WTC11 (cell line): ENCODE results near the gene STK38L. TPM values are rescaled to one million over a fixed set of nuclear protein-coding genes. Genes with fewer than 3 reads are reported as not detected.

Source experiments
- ATAC-seq: fragments of 200-7000 bp; cut with Tn5 transposase; 2 replicates; pipeline ENCODE4 v1.10.0; 2021; ENCODE audit warnings: mild to moderate bottlenecking, moderate library complexity
- CTCF ChIA-PET: fragments of 300-600 bp; sonication (Branson Sonifier 250); formaldehyde crosslinking; loops from one replicate; lab custom pipeline; 2021; ENCODE audit warnings: antibody characterized with exemption; lab: Charles Lee
- POLR2A ChIA-PET: fragments of 350-600 bp; sonication (Branson Sonifier 250); formaldehyde crosslinking; loops from one replicate; lab custom pipeline; 2021; ENCODE audit warnings: antibody characterized with exemption; lab: Charles Lee
- DNase-seq: peaks from one replicate; pipeline ENCODE4 v3.0.0; 2021; ENCODE audit warnings: low spot score
- H3K27ac Mint-ChIP-seq: 2 replicates; pipeline ENCODE4 v1.8.0; 2021; ENCODE audit warnings: mixed read lengths
- H3K27me3 Mint-ChIP-seq: 2 replicates; pipeline ENCODE4 v1.8.0; 2021; ENCODE audit warnings: low read depth, mild to moderate bottlenecking, moderate library complexity, mixed read lengths
- H3K36me3 Mint-ChIP-seq: 2 replicates; pipeline ENCODE4 v1.8.0; 2021; ENCODE audit warnings: mixed read lengths
- H3K4me1 Mint-ChIP-seq: 2 replicates; pipeline ENCODE4 v1.8.0; 2022; ENCODE audit warnings: mixed read lengths
- H3K4me3 Mint-ChIP-seq: 2 replicates; pipeline ENCODE4 v1.8.0; 2021; ENCODE audit warnings: mild to moderate bottlenecking, moderate library complexity, mixed read lengths
- H3K9me3 Mint-ChIP-seq: 2 replicates; pipeline ENCODE4 v1.8.0; 2021; ENCODE audit warnings: mixed read lengths
- CBFB ChIP-seq: sonication (generic); formaldehyde crosslinking; IDR thresholded peaks from 2 replicates; pipeline ENCODE4 v1.8.1; 2022; ENCODE audit warnings: mild to moderate bottlenecking, low read depth, missing genetic modification reagents
- GTF2I ChIP-seq: fragments of 250-450 bp; sonication (Bioruptor Pico); conservative IDR thresholded peaks from 2 replicates; pipeline ENCODE4 v1.4.0; 2021; ENCODE audit warnings: mild to moderate bottlenecking
- NFATC4 ChIP-seq: fragments of 250-450 bp; sonication (Bioruptor Pico); IDR thresholded peaks from 2 replicates; pipeline ENCODE4 v1.9.0; 2021; ENCODE audit warnings: mild to moderate bottlenecking
- NFE2L1 ChIP-seq: sonication (generic); formaldehyde crosslinking; IDR thresholded peaks from 2 replicates; pipeline ENCODE4 v1.8.1; 2023; ENCODE audit warnings: missing genetic modification reagents
- NR2C2 ChIP-seq: sonication (generic); formaldehyde crosslinking; IDR thresholded peaks from 2 replicates; pipeline ENCODE4 v1.8.0; 2022; ENCODE audit warnings: mild to moderate bottlenecking, missing genetic modification reagents
- RORB ChIP-seq: fragments of 250-450 bp; sonication (Bioruptor Pico); IDR thresholded peaks from 2 replicates; pipeline ENCODE4 v1.9.0; 2021; ENCODE audit warnings: mild to moderate bottlenecking
- ZNF121 ChIP-seq: sonication (generic); formaldehyde crosslinking; IDR thresholded peaks from 2 replicates; pipeline ENCODE4 v1.8.0; 2023; ENCODE audit warnings: missing genetic modification reagents
- ZNF138 ChIP-seq: sonication (generic); formaldehyde crosslinking; conservative IDR thresholded peaks from 2 replicates; pipeline ENCODE4 v1.8.1; 2022; ENCODE audit warnings: mild to moderate bottlenecking, moderate library complexity, missing genetic modification reagents
- ZNF219 ChIP-seq: sonication (generic); formaldehyde crosslinking; IDR thresholded peaks from 2 replicates; pipeline ENCODE4 v1.8.0; 2023; ENCODE audit warnings: missing genetic modification reagents, mild to moderate bottlenecking, borderline replicate concordance
- ZNF396 ChIP-seq: fragments of 250-450 bp; sonication (Bioruptor Pico); IDR thresholded peaks from 2 replicates; pipeline ENCODE4 v1.8.0; 2021; ENCODE audit warnings: mild to moderate bottlenecking, moderate library complexity, borderline replicate concordance
- total RNA-seq: library from RNA; stranded (reverse); gene quantifications from 3 replicates; pipeline ENCODE4 v1.2.3, GENCODE V29; 2021
- TF ChIP-seq, protein P1 (sequence below): fragments of 250-450 bp; sonication (Bioruptor Pico); conservative IDR thresholded peaks from 2 replicates; pipeline ENCODE4 v1.9.0; 2021; ENCODE audit warnings: mild to moderate bottlenecking
- TF ChIP-seq, protein P2 (sequence below): sonication (generic); formaldehyde crosslinking; IDR thresholded peaks from 2 replicates; pipeline ENCODE4 v1.8.0; 2022; ENCODE audit warnings: mild to moderate bottlenecking, missing genetic modification reagents
- TF ChIP-seq, protein P3 (sequence below): fragments of 250-450 bp; sonication (Bioruptor Pico); IDR thresholded peaks from 2 replicates; pipeline ENCODE4 v1.9.0; 2021; ENCODE audit warnings: mild to moderate bottlenecking, borderline replicate concordance
- TF ChIP-seq, protein P4 (sequence below): fragments of 250-450 bp; sonication (Bioruptor Pico); IDR thresholded peaks from 2 replicates; pipeline ENCODE4 v2.1.2; 2022; ENCODE audit warnings: mild to moderate bottlenecking, moderate library complexity
- TF ChIP-seq, protein P5 (sequence below): sonication (generic); formaldehyde crosslinking; IDR thresholded peaks from 2 replicates; pipeline ENCODE4 v1.8.1; 2022; ENCODE audit warnings: missing genetic modification reagents, borderline replicate concordance
- TF ChIP-seq, protein P6 (sequence below): sonication (generic); formaldehyde crosslinking; IDR thresholded peaks from 2 replicates; pipeline ENCODE4 v1.8.1; 2023; ENCODE audit warnings: mild to moderate bottlenecking, moderate library complexity, missing genetic modification reagents
- TF ChIP-seq, protein P7 (sequence below): fragments of 250-450 bp; sonication (Bioruptor Pico); IDR thresholded peaks from 2 replicates; pipeline ENCODE4 v1.9.0; 2021; ENCODE audit warnings: mild to moderate bottlenecking

Gene STK38L
- total RNA-seq, 1 experiment from 2014 or later, result 47.2 TPM

DNA sequence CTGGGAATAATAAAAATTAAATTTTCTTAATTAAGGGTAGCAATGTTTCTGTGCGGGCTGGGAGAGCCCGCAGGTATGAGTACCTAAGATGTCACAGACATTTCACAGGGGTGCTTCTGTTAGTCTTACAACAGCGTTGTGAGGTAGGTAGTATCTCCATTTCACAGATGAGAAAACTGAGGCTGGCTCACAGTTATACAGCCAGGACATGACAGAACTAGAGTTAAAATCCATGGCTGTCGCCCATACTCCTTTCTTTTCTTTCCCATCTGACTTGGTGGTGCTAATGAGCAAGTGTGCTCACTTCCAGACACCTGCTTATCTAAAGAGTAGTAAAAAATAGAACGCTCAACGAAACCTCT, 90.6 kb downstream of the STK38L start:
- DNase-seq, result no peak
- H3K27me3 Mint-ChIP-seq, result peaks cover 33% of the 10 kb centered on the region
- H3K9me3 Mint-ChIP-seq, result no peaks in the 10 kb centered on the region
- H3K27ac Mint-ChIP-seq, result no peak overlapping the region
- H3K4me3 Mint-ChIP-seq, result no peak overlapping the region
- POLR2A ChIA-PET, result no interaction called here
- TF ChIP-seq ZNF121 (CRISPR knock-in tag), result no peak
- no peak for TF ChIP-seq GTF2I
- no peak for TF ChIP-seq CBFB (CRISPR knock-in tag)
- TF ChIP-seq ZNF396 (CRISPR knock-in tag), result no peak
- no peak for TF ChIP-seq ZNF138 (CRISPR knock-in tag)
- TF ChIP-seq, protein P1, sequence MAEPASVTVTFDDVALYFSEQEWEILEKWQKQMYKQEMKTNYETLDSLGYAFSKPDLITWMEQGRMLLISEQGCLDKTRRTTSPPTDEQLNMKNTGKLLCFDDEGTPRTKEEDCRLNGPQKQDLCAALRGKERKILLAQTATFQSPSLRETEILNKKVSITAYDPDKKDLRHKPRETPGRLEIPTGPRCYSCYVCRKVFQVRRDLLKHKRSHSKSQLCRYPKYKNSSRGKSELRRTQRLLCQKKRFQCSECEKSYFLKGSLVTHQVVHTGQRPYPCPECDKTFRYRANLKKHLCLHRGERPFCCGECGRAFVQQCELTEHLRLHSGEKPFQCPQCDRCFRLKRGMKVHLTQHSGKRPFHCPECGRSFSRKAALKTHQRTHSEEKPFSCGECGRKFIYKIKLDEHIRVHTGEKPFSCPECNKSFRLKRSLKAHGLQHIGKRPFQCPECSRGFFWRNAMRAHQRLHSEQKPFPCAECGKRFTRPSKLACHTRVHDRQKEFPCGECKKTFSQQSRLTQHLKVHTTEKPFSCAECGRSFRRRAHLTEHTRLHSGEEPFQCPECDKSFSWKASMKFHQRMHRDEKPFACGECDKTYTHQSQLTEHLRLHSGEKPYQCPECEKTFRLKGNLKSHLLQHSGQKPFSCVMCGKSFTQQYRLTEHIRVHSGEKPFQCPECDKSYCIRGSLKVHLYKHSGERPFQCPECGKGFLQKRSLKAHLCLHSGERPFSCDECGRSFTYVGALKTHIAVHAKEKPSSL (CRISPR knock-in tag), result no peak
- no peak for TF ChIP-seq NFATC4 (CRISPR knock-in tag)
- TF ChIP-seq, protein P2, sequence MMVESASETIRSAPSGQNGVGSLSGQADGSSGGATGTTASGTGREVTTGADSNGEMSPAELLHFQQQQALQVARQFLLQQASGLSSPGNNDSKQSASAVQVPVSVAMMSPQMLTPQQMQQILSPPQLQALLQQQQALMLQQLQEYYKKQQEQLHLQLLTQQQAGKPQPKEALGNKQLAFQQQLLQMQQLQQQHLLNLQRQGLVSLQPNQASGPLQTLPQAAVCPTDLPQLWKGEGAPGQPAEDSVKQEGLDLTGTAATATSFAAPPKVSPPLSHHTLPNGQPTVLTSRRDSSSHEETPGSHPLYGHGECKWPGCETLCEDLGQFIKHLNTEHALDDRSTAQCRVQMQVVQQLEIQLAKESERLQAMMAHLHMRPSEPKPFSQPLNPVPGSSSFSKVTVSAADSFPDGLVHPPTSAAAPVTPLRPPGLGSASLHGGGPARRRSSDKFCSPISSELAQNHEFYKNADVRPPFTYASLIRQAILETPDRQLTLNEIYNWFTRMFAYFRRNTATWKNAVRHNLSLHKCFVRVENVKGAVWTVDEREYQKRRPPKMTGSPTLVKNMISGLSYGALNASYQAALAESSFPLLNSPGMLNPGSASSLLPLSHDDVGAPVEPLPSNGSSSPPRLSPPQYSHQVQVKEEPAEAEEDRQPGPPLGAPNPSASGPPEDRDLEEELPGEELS (CRISPR knock-in tag), result no peak
- TF ChIP-seq, protein P3, sequence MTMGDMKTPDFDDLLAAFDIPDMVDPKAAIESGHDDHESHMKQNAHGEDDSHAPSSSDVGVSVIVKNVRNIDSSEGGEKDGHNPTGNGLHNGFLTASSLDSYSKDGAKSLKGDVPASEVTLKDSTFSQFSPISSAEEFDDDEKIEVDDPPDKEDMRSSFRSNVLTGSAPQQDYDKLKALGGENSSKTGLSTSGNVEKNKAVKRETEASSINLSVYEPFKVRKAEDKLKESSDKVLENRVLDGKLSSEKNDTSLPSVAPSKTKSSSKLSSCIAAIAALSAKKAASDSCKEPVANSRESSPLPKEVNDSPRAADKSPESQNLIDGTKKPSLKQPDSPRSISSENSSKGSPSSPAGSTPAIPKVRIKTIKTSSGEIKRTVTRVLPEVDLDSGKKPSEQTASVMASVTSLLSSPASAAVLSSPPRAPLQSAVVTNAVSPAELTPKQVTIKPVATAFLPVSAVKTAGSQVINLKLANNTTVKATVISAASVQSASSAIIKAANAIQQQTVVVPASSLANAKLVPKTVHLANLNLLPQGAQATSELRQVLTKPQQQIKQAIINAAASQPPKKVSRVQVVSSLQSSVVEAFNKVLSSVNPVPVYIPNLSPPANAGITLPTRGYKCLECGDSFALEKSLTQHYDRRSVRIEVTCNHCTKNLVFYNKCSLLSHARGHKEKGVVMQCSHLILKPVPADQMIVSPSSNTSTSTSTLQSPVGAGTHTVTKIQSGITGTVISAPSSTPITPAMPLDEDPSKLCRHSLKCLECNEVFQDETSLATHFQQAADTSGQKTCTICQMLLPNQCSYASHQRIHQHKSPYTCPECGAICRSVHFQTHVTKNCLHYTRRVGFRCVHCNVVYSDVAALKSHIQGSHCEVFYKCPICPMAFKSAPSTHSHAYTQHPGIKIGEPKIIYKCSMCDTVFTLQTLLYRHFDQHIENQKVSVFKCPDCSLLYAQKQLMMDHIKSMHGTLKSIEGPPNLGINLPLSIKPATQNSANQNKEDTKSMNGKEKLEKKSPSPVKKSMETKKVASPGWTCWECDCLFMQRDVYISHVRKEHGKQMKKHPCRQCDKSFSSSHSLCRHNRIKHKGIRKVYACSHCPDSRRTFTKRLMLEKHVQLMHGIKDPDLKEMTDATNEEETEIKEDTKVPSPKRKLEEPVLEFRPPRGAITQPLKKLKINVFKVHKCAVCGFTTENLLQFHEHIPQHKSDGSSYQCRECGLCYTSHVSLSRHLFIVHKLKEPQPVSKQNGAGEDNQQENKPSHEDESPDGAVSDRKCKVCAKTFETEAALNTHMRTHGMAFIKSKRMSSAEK (CRISPR knock-in tag), result no peak
- TF ChIP-seq, protein P4, sequence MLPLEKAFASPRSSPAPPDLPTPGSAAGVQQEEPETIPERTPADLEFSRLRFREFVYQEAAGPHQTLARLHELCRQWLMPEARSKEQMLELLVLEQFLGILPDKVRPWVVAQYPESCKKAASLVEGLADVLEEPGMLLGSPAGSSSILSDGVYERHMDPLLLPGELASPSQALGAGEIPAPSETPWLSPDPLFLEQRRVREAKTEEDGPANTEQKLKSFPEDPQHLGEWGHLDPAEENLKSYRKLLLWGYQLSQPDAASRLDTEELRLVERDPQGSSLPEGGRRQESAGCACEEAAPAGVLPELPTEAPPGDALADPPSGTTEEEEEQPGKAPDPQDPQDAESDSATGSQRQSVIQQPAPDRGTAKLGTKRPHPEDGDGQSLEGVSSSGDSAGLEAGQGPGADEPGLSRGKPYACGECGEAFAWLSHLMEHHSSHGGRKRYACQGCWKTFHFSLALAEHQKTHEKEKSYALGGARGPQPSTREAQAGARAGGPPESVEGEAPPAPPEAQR (CRISPR knock-in tag), result no peak
- TF ChIP-seq, protein P5, sequence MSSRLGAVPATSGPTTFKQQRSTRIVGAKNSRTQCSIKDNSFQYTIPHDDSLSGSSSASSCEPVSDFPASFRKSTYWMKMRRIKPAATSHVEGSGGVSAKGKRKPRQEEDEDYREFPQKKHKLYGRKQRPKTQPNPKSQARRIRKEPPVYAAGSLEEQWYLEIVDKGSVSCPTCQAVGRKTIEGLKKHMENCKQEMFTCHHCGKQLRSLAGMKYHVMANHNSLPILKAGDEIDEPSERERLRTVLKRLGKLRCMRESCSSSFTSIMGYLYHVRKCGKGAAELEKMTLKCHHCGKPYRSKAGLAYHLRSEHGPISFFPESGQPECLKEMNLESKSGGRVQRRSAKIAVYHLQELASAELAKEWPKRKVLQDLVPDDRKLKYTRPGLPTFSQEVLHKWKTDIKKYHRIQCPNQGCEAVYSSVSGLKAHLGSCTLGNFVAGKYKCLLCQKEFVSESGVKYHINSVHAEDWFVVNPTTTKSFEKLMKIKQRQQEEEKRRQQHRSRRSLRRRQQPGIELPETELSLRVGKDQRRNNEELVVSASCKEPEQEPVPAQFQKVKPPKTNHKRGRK, result no peak
- ATAC-seq, result no peak
- H3K36me3 Mint-ChIP-seq, result no peaks in the 10 kb centered on the region
- H3K4me1 Mint-ChIP-seq, result peaks cover 19% of the 10 kb centered on the region
- CTCF ChIA-PET, result no interaction called here

DNA sequence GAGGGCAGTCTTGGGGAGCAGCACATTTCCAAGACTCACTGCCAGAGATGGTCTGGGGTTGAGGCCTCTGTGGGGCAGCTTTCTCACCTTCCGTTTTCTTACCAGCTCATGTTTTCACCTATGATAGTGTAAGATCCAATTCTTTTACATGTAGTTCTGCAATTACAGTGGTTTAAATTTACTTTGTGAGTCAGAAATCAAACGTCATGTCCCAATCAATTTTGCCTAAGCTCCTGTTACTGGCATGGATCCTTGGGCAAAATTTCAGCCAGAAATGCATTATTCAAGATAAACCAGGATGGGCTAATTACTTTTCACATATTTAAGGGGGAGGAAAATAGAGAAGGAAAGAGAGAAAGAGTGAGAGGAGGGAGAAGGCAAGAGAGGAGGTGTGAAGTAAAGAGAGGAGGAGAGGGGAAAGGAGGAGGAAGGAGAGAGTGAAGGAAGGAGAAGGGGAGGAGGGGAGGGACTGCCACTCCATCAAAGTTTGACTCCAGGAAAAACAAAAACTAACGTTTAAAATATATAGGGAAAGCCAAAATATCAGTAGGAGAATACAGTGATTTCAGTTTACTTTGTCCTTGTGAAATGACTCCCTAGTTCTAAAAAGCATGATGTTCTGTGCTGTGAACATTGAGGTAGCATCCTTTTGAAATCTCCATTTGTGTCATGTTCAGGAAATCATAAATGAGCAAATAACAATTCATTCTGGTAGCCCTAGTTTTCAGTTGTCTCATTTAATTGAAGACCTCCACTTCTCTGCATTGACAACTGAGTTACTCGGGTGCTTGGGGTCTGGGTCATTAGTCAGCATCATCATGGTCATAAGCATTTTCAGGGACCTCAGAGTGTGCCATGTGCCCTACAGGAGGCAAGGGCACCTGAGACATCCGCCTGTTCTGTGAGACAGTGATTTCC, 91.5 kb downstream of the STK38L start:
- ChIA-PET POLR2A (no interaction called here), CTCF (no interaction called here)
- ATAC-seq (no peak), DNase-seq (no peak)
- H3K4me1 Mint-ChIP-seq, result peaks cover 19% of the 10 kb centered on the region
- H3K27ac Mint-ChIP-seq, result no peak overlapping the region
- peaks cover 31% of the 10 kb centered on the region for H3K27me3 Mint-ChIP-seq
- no peak overlapping the region for H3K4me3 Mint-ChIP-seq
- no peaks in the 10 kb centered on the region for H3K36me3 Mint-ChIP-seq
- H3K9me3 Mint-ChIP-seq, result no peaks in the 10 kb centered on the region
- no peak for TF ChIP-seq NFE2L1 (CRISPR knock-in tag)
- TF ChIP-seq ZNF219 (CRISPR knock-in tag), result no peak
- TF ChIP-seq, protein P6, sequence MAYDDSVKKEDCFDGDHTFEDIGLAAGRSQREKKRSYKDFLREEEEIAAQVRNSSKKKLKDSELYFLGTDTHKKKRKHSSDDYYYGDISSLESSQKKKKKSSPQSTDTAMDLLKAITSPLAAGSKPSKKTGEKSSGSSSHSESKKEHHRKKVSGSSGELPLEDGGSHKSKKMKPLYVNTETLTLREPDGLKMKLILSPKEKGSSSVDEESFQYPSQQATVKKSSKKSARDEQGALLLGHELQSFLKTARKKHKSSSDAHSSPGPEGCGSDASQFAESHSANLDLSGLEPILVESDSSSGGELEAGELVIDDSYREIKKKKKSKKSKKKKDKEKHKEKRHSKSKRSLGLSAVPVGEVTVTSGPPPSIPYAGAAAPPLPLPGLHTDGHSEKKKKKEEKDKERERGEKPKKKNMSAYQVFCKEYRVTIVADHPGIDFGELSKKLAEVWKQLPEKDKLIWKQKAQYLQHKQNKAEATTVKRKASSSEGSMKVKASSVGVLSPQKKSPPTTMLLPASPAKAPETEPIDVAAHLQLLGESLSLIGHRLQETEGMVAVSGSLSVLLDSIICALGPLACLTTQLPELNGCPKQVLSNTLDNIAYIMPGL (CRISPR knock-in tag), result no peak
- TF ChIP-seq RORB (CRISPR knock-in tag), result no peak
- no peak for TF ChIP-seq NR2C2 (CRISPR knock-in tag)
- TF ChIP-seq ZNF121 (CRISPR knock-in tag), result no peak
- TF ChIP-seq, protein P7, sequence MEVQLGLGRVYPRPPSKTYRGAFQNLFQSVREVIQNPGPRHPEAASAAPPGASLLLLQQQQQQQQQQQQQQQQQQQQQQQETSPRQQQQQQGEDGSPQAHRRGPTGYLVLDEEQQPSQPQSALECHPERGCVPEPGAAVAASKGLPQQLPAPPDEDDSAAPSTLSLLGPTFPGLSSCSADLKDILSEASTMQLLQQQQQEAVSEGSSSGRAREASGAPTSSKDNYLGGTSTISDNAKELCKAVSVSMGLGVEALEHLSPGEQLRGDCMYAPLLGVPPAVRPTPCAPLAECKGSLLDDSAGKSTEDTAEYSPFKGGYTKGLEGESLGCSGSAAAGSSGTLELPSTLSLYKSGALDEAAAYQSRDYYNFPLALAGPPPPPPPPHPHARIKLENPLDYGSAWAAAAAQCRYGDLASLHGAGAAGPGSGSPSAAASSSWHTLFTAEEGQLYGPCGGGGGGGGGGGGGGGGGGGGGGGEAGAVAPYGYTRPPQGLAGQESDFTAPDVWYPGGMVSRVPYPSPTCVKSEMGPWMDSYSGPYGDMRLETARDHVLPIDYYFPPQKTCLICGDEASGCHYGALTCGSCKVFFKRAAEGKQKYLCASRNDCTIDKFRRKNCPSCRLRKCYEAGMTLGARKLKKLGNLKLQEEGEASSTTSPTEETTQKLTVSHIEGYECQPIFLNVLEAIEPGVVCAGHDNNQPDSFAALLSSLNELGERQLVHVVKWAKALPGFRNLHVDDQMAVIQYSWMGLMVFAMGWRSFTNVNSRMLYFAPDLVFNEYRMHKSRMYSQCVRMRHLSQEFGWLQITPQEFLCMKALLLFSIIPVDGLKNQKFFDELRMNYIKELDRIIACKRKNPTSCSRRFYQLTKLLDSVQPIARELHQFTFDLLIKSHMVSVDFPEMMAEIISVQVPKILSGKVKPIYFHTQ, result no peak
